H9 (cell line): ENCODE data around the gene PTCSC3. TPM values are rescaled to one million over a fixed set of nuclear protein-coding genes. Genes with fewer than 3 reads are reported as not detected.

Experiments
- DNase-seq: peaks from one replicate; pipeline ENCODE4 v3.0.0-alpha.2; 2017
- H2AFZ ChIP-seq: one replicate; pipeline ENCODE4 v1.6.1; 2013; ENCODE audit warnings: mild to moderate bottlenecking, low read length, control low read depth, moderate library complexity
- H2AK5ac ChIP-seq: 2 replicates; pipeline ENCODE4 v1.6.1; 2013; ENCODE audit warnings: low read length, control low read depth, mixed read lengths; ENCODE audit not compliant: insufficient read length
- H2BK120ac ChIP-seq: one replicate; pipeline ENCODE4 v1.6.1; 2013; ENCODE audit warnings: low read depth, mild to moderate bottlenecking, low read length, control low read depth, inconsistent platforms; ENCODE audit not compliant: poor library complexity, severe bottlenecking
- H2BK12ac ChIP-seq: 2 replicates; pipeline ENCODE4 v1.6.1; 2013; ENCODE audit warnings: low read length, control low read depth, mixed read lengths, low read depth; ENCODE audit not compliant: insufficient read length
- H2BK15ac ChIP-seq: 2 replicates; pipeline ENCODE4 v1.6.1; 2013; ENCODE audit warnings: low read depth, low read length, control low read depth
- H2BK20ac ChIP-seq: one replicate; pipeline ENCODE4 v1.6.1; 2013; ENCODE audit warnings: low read depth, mild to moderate bottlenecking, low read length, control low read depth, inconsistent platforms; ENCODE audit not compliant: poor library complexity, severe bottlenecking
- H2BK5ac ChIP-seq: 2 replicates; pipeline ENCODE4 v1.6.1; 2013; ENCODE audit warnings: low read length, control low read depth, mixed read lengths; ENCODE audit not compliant: insufficient read length
- H3K14ac ChIP-seq: 2 replicates; pipeline ENCODE4 v1.6.1; 2013; ENCODE audit warnings: low read length, control low read depth; ENCODE audit not compliant: insufficient read depth
- H3K18ac ChIP-seq: 2 replicates; pipeline ENCODE4 v1.6.1; 2013; ENCODE audit warnings: low read depth, mild to moderate bottlenecking, mixed read lengths, low read length, control low read depth; ENCODE audit not compliant: insufficient read length
- H3K23ac ChIP-seq: 2 replicates; pipeline ENCODE4 v1.6.1; 2013; ENCODE audit warnings: low read length, control low read depth, mixed read lengths, low read depth; ENCODE audit not compliant: insufficient read length
- H3K23me2 ChIP-seq: 2 replicates; pipeline ENCODE4 v1.6.1; 2013; ENCODE audit warnings: low read depth, mild to moderate bottlenecking, mixed read lengths, low read length, control low read depth; ENCODE audit not compliant: insufficient read length, poor library complexity, severe bottlenecking
- H3K27ac ChIP-seq: 2 replicates; pipeline ENCODE4 v1.5.1; 2013; ENCODE audit warnings: low read length, control low read depth, mixed read lengths, low read depth; ENCODE audit not compliant: insufficient read length
- H3K27me3 ChIP-seq: 2 replicates; pipeline ENCODE4 v1.6.1; 2013; ENCODE audit warnings: low read length, control low read depth, inconsistent platforms; ENCODE audit not compliant: insufficient read depth
- H3K4ac ChIP-seq: 2 replicates; pipeline ENCODE4 v1.6.1; 2013; ENCODE audit warnings: low read depth, mild to moderate bottlenecking, control low read depth, inconsistent platforms, low read length, moderate library complexity
- H3K4me1 ChIP-seq: 2 replicates; pipeline ENCODE4 v1.6.1; 2013; ENCODE audit warnings: low read length, control low read depth, inconsistent platforms; ENCODE audit not compliant: insufficient read depth
- H3K4me2 ChIP-seq: 2 replicates; pipeline ENCODE4 v1.6.1; 2013; ENCODE audit warnings: low read length, control low read depth, mixed read lengths; ENCODE audit not compliant: insufficient read length, insufficient read depth
- H3K56ac ChIP-seq: 2 replicates; pipeline ENCODE4 v1.6.1; 2013; ENCODE audit warnings: low read depth, mild to moderate bottlenecking, mixed read lengths, low read length, control low read depth; ENCODE audit not compliant: insufficient read length
- H3K79me1 ChIP-seq: 2 replicates; pipeline ENCODE4 v1.6.1; 2013; ENCODE audit warnings: low read depth, mild to moderate bottlenecking, moderate library complexity, low read length, control low read depth, inconsistent platforms; ENCODE audit not compliant: insufficient read depth, poor library complexity, severe bottlenecking
- H3K79me2 ChIP-seq: 2 replicates; pipeline ENCODE4 v1.6.1; 2013; ENCODE audit warnings: low read length, control low read depth, inconsistent platforms; ENCODE audit not compliant: insufficient read depth
- H3K9ac ChIP-seq: 2 replicates; pipeline ENCODE4 v1.6.1; 2013; ENCODE audit warnings: low read length, control low read depth, mixed read lengths; ENCODE audit not compliant: insufficient read length; ENCODE audit errors: extremely low read depth
- H3K9me3 ChIP-seq: one replicate; pipeline ENCODE4 v1.6.1; 2013; ENCODE audit warnings: low read depth, low read length, inconsistent platforms; ENCODE audit not compliant: control insufficient read depth
- H3T11ph ChIP-seq: one replicate; pipeline ENCODE4 v1.6.1; 2013; ENCODE audit warnings: mild to moderate bottlenecking, low read length, control low read depth, inconsistent platforms
- H4K20me1 ChIP-seq: one replicate; pipeline ENCODE4 v1.6.1; 2013; ENCODE audit not compliant: control insufficient read depth, insufficient read length, insufficient read depth
- H4K5ac ChIP-seq: 2 replicates; pipeline ENCODE4 v1.6.1; 2013; ENCODE audit warnings: low read depth, mild to moderate bottlenecking, mixed read lengths, low read length, control low read depth; ENCODE audit not compliant: insufficient read length
- H4K8ac ChIP-seq: replicated peaks from 2 replicates; pipeline ENCODE4 v1.6.1; 2013; ENCODE audit warnings: low read length, control low read depth, mixed read lengths, low read depth; ENCODE audit not compliant: insufficient read length
- H4K91ac ChIP-seq: 2 replicates; pipeline ENCODE4 v1.6.1; 2013; ENCODE audit warnings: low read depth, mild to moderate bottlenecking, moderate library complexity, mixed read lengths, low read length, control low read depth; ENCODE audit not compliant: insufficient read length
- H3K27ac Mint-ChIP-seq, 3 experiments: 2 replicates in 2 of 3; 3 replicates in 1 of 3; pipeline ENCODE4 v1.8.0; 2020 to 2021; ENCODE audit warnings: mixed read lengths in 3 of 3, mild to moderate bottlenecking in 1 of 3, moderate library complexity in 1 of 3
- H3K27me3 Mint-ChIP-seq: 2 replicates; pipeline ENCODE4 v1.8.0; 2021; ENCODE audit warnings: low read depth, mild to moderate bottlenecking, moderate library complexity, mixed read lengths
- H3K36me3 Mint-ChIP-seq, 3 experiments: 2 replicates in 2 of 3; 3 replicates in 1 of 3; pipeline ENCODE4 v1.8.0; 2020 to 2021; ENCODE audit warnings: low read depth in 3 of 3, mixed read lengths in 3 of 3; ENCODE audit not compliant: insufficient read depth in 1 of 3
- H3K4me1 Mint-ChIP-seq, 2 experiments: 2 replicates each; pipeline ENCODE4 v1.8.0; 2020; ENCODE audit warnings: mixed read lengths in 2 of 2
- H3K4me3 Mint-ChIP-seq, 2 experiments: 2 replicates in 1 of 2; 3 replicates in 1 of 2; pipeline ENCODE4 v1.8.0; 2020 to 2021; ENCODE audit warnings: mild to moderate bottlenecking in 2 of 2, mixed read lengths in 2 of 2, moderate library complexity in 1 of 2
- H3K9me3 Mint-ChIP-seq, 2 experiments: 2 replicates in 1 of 2; 3 replicates in 1 of 2; pipeline ENCODE4 v1.8.0; 2020; ENCODE audit warnings: mild to moderate bottlenecking in 2 of 2, mixed read lengths in 2 of 2, moderate library complexity in 1 of 2
- WGBS: extraction: QIAGEN DNeasy Blood & Tissue Kit; methylation state at CpG from one replicate; pipeline ENCODE4 v1.1.7; 2013; ENCODE audit warnings: missing lambda C conversion rate, low lambda C conversion rate, mixed read lengths; ENCODE audit not compliant: insufficient read length; ENCODE audit errors: extremely low coverage; 5-methylcytosine and 5-hydroxymethylcytosine counted together
- total RNA-seq: library from RNA; stranded (reverse); gene quantifications from 2 replicates; pipeline ENCODE4 v1.2.1, GENCODE V29; 2021
- TF ChIP-seq, protein P1 (sequence below): fragments of 200-600 bp; sonication (generic); conservative IDR thresholded peaks from 3 replicates; pipeline ENCODE4 v1.8.0; 2021; ENCODE audit warnings: antibody characterized with exemption, mild to moderate bottlenecking

The PTCSC3 gene
- total RNA-seq, 1 experiment from 2014 or later: not detected

DNA sequence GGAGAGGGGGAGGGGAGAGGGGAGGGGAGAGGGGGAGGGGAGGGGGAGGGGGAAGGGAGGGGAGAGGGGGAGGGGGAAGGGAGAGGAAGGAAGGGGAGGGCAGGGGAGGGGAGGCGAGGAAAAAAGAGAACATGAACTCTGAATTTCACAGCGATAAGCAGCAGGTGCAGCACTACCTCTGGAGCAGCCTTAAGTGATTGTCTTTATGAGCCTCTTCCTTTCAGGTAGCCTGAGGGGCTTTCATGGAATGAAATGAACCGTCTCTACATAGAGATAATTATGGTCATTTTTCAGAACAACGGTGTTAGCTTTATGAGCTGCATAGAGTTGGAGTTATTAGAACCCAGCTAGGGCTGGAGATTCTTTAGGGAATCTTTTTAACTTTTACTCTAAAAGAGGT, 18.1 kb upstream of the PTCSC3 start:
- no peaks in the 10 kb centered on the region for H3K9me3 ChIP-seq
- no peak overlapping the region for H3T11ph ChIP-seq
- H2BK20ac ChIP-seq: no peak overlapping the region
- H3K4me1 ChIP-seq: no peaks in the 10 kb centered on the region
- no peaks in the 10 kb centered on the region for H3K79me1 ChIP-seq
- no peak overlapping the region for H3K14ac ChIP-seq
- H3K56ac ChIP-seq: no peak overlapping the region
- DNase-seq: no peak
- Mint-ChIP-seq H3K4me3 (no peak overlapping the region), H3K27ac (no peak overlapping the region), H3K27me3 (peaks cover 5% of the 10 kb centered on the region), H3K4me1 (no peaks in the 10 kb centered on the region), H3K9me3 (peaks cover 0 to 2% of the 10 kb centered on the region in 2 experiments; a peak in 1 of 5 replicates), H3K36me3 (peaks cover 0 to 2% (median 0%) of the 10 kb centered on the region in 3 experiments; a peak in 1 of 7 replicates)
- H2BK5ac ChIP-seq: no peak overlapping the region
- no peak overlapping the region for H3K18ac ChIP-seq
- no peak overlapping the region for H3K4ac ChIP-seq
- no peak overlapping the region for H2AK5ac ChIP-seq
- H3K27me3 ChIP-seq: no peaks in the 10 kb centered on the region
- H3K23ac ChIP-seq: no peak overlapping the region
- no peak overlapping the region for H2BK120ac ChIP-seq
- H4K5ac ChIP-seq: no peak overlapping the region
- H4K8ac ChIP-seq: no peak overlapping the region
- no peak overlapping the region for H3K4me2 ChIP-seq
- H4K20me1 ChIP-seq: no peaks in the 10 kb centered on the region
- H4K91ac ChIP-seq: no peak overlapping the region
- H2BK12ac ChIP-seq: no peak overlapping the region
- no peaks in the 10 kb centered on the region for H3K79me2 ChIP-seq
- no peaks in the 10 kb centered on the region for H3K23me2 ChIP-seq
- no CpG with 5 or more reads among the region's 4 CpGs for WGBS
- H3K9ac ChIP-seq: no peak overlapping the region
- no peak overlapping the region for H3K27ac ChIP-seq
- TF ChIP-seq, protein P1, sequence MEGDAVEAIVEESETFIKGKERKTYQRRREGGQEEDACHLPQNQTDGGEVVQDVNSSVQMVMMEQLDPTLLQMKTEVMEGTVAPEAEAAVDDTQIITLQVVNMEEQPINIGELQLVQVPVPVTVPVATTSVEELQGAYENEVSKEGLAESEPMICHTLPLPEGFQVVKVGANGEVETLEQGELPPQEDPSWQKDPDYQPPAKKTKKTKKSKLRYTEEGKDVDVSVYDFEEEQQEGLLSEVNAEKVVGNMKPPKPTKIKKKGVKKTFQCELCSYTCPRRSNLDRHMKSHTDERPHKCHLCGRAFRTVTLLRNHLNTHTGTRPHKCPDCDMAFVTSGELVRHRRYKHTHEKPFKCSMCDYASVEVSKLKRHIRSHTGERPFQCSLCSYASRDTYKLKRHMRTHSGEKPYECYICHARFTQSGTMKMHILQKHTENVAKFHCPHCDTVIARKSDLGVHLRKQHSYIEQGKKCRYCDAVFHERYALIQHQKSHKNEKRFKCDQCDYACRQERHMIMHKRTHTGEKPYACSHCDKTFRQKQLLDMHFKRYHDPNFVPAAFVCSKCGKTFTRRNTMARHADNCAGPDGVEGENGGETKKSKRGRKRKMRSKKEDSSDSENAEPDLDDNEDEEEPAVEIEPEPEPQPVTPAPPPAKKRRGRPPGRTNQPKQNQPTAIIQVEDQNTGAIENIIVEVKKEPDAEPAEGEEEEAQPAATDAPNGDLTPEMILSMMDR: no peak
- no peak overlapping the region for H2AFZ ChIP-seq
- H2BK15ac ChIP-seq: no peak overlapping the region
